Testis (tissue), 2 donors: ENCODE data around the gene SPINT2.

Source experiments
- POLR2A ChIP-seq: fragments of 450-650 bp; IDR thresholded peaks from one replicate; pipeline ENCODE4 v1.6.1; 2017; ENCODE audit warnings: antibody characterized with exemption, mild to moderate bottlenecking, moderate library complexity
- TF ChIP-seq, protein P1 (sequence below), 3 experiments: fragments of 450-650 bp in 2 of 3; fragments of 200-600 bp in 1 of 3; sonication (generic) in 1 of 3; IDR thresholded peaks; one replicate each; pipeline ENCODE4 v1.5.1; 2016 to 2019; ENCODE audit warnings: antibody characterized with exemption in 3 of 3, mild to moderate bottlenecking in 2 of 3, moderate library complexity in 1 of 3

DNA sequence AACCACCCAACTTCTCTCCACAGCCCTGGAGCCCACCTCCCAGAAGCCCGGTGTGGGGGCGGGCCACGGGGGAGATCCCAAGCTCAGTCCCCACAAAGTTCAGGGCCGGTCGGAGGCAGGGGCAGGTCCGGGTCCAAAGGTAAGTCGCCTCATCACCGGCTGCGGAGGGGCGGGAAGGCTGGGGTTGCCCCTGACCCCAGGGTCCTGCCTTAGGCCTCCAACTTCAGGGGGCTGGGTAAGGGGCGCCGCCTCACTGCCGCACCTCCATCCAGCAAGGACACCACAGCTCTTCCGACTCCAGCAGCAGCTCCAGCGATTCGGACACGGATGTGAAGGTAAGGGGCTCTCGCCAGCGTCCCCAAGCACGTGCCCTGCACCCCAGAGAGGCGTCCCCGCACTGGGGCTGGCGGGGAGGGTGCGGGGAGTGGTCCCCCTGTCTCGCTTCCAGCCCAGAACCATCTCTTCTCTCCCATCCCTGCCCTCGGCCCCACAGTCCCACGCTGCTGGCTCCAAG is 40.0 kb downstream of the SPINT2 start:
- TF ChIP-seq, protein P1, sequence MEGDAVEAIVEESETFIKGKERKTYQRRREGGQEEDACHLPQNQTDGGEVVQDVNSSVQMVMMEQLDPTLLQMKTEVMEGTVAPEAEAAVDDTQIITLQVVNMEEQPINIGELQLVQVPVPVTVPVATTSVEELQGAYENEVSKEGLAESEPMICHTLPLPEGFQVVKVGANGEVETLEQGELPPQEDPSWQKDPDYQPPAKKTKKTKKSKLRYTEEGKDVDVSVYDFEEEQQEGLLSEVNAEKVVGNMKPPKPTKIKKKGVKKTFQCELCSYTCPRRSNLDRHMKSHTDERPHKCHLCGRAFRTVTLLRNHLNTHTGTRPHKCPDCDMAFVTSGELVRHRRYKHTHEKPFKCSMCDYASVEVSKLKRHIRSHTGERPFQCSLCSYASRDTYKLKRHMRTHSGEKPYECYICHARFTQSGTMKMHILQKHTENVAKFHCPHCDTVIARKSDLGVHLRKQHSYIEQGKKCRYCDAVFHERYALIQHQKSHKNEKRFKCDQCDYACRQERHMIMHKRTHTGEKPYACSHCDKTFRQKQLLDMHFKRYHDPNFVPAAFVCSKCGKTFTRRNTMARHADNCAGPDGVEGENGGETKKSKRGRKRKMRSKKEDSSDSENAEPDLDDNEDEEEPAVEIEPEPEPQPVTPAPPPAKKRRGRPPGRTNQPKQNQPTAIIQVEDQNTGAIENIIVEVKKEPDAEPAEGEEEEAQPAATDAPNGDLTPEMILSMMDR (IDR thresholded peaks at IDR 0.05), result no peak
- TF ChIP-seq POLR2A, result no peak
